GM19468 (cell line): Measurements from ENCODE around the gene TFAP2E.

Source experiments
- ATAC-seq: cut with Tn5 transposase; IDR thresholded peaks from one replicate; pipeline ENCODE4 v1.9.1; 2021; ENCODE audit warnings: mild to moderate bottlenecking, moderate library complexity, moderate number of reproducible peaks; ENCODE audit not compliant: unreplicated experiment; ENCODE audit errors: extremely low read depth

Gene TFAP2E

GRCh38 chr1:35573198-35574124, at the start of gene TFAP2E:
Gene TFAP2E (plus strand): TSS chr1:35573314. CDS start chr1:35573578, 264 bp downstream.
- no peak for ATAC-seq

- ATAC-seq: no peak
These were observed 49.0 kb upstream of the TFAP2E start for GRCh38 chr1:35524106-35524505.

- no peak for ATAC-seq
These were observed 42.9 kb upstream of the TFAP2E start for GRCh38 chr1:35530168-35530567.

- ATAC-seq: no peak
These were observed 42.2 kb upstream of the TFAP2E start for GRCh38 chr1:35530946-35531345.

- ATAC-seq: no peak
These were observed 41.7 kb upstream of the TFAP2E start for GRCh38 chr1:35531368-35531767.

GRCh38 chr1:35532497-35533223, 40.5 kb upstream of the TFAP2E start:
- ATAC-seq: no peak

- no peak for ATAC-seq
These were observed 39.5 kb upstream of the TFAP2E start for GRCh38 chr1:35533586-35533985.

- no peak for ATAC-seq
These were observed 37.9 kb upstream of the TFAP2E start for GRCh38 chr1:35535243-35535642.

GRCh38 chr1:35536556-35537162, 36.5 kb upstream of the TFAP2E start:
- ATAC-seq: no peak

- ATAC-seq: no peak
These were observed 35.3 kb upstream of the TFAP2E start for GRCh38 chr1:35537806-35538205.

- ATAC-seq: no peak
These were observed 33.9 kb upstream of the TFAP2E start for GRCh38 chr1:35539073-35539823.

- no peak for ATAC-seq
These were observed 33.3 kb upstream of the TFAP2E start for GRCh38 chr1:35539824-35540261.

GRCh38 chr1:35544976-35545375, 28.1 kb upstream of the TFAP2E start:
- ATAC-seq: no peak

GRCh38 chr1:35546614-35547013, 26.5 kb upstream of the TFAP2E start:
- ATAC-seq: no peak

- ATAC-seq: no peak
These were observed 19.3 kb upstream of the TFAP2E start for GRCh38 chr1:35553851-35554250.

GRCh38 chr1:35554266-35555211, 18.6 kb upstream of the TFAP2E start:
- ATAC-seq: no peak

- no peak for ATAC-seq
These were observed 17.9 kb upstream of the TFAP2E start for GRCh38 chr1:35555212-35555584.

- ATAC-seq: no peak
These were observed 17.3 kb upstream of the TFAP2E start for GRCh38 chr1:35555601-35556477.
